ENCODE measurements around the gene TPRG1L.

Gene TPRG1L

DNA sequence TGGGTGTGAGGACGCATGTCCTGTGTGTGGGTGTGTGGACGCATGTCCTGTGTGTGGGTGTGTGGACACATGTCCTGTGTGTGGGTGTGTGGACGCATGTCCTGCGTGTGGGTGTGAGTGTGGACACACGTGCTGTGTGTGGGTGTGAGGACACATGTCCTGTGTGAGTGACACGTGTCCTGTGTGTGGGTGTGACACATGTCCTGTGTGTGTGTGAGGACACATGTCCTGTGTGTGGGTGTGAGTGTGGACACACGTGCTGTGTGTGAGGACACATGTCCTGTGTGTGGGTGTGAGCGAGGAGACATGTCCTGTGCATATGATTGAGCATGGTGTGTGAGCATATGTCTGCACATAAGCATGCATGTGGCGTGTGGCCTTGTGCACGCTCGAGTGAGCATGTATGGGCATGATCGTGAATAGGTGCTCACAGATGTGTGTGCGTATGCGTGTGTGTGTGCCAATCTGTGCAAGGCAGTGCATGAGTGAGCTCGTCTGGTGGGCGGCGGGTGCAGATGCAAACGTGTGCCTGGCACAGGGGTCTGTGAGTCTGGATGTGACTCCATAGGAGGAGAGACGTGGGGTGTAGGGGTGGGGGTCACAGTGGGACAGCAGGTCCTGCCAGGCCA lies 38.8 kb upstream of the TPRG1L start:
- TF ChIP-seq ELF4 (IDR thresholded peaks at IDR 0.05) = no peak
- TF ChIP-seq FOXK2 (IDR thresholded peaks at IDR 0.05) = no peak
- ChIA-PET POLR2A (no interaction called here), CTCF (no interaction called here)
- no peak for DNase-seq (ENCODE audit: extremely low spot score)

DNA sequence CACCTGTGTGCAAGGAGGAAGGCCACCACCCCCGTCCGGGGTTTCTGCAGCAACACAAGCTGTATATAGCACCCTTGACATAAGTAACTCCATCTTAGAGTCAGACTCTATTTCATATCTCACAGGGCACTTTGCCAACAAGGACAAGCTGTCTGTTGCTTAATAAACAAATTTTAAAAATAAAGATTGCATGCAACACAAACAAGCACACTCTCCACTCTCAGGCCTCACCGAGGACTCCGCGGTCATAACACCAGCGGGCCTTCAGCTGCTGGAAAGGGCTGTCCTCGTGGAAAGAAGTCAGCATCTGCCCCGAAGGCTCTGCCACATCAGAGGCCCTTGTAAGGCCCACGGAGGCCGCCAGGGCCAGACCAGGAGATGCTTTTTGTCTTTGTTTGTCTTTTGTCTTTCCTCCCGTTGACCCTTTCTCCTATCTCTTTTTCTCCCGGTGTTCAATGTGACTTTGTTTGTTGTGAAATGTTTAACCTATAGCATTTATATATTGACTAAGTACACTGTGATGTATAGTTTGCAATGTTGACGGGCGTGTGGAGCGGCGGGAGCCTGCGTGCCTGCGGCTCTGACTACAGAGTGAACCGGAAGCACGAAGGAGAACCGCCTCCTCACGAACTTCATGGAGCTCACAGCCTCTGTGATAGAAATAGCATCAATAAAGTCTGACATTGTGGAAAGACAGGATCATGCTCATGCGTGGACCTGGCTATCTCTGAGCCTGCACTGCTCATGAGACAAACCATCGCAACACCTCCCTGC lies 37.6 kb upstream of the TPRG1L start:
- TF ChIP-seq SUZ12 (IDR thresholded peaks at IDR 0.05) (no peak), ZNF384 (IDR thresholded peaks at IDR 0.05) (no peak), FOXK2 (IDR thresholded peaks at IDR 0.05) (no peak), TARDBP (IDR thresholded peaks at IDR 0.05) (no peak), FOXA1 (IDR thresholded peaks at IDR 0.05) (no peak)
- TF ChIP-seq, protein P1, sequence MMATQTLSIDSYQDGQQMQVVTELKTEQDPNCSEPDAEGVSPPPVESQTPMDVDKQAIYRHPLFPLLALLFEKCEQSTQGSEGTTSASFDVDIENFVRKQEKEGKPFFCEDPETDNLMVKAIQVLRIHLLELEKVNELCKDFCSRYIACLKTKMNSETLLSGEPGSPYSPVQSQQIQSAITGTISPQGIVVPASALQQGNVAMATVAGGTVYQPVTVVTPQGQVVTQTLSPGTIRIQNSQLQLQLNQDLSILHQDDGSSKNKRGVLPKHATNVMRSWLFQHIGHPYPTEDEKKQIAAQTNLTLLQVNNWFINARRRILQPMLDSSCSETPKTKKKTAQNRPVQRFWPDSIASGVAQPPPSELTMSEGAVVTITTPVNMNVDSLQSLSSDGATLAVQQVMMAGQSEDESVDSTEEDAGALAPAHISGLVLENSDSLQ (IDR thresholded peaks at IDR 0.05) = no peak
- CTCF ChIA-PET = interaction anchor here (1.1 to 1.2 kb wide), 2 partner anchors 27 to 32 kb away, joined by 4 to 5 read pairs; no protein-coding TSS in a partner anchor
- no peak for DNase-seq (ENCODE audit: extremely low spot score)
- POLR2A ChIA-PET = no interaction called here

DNA sequence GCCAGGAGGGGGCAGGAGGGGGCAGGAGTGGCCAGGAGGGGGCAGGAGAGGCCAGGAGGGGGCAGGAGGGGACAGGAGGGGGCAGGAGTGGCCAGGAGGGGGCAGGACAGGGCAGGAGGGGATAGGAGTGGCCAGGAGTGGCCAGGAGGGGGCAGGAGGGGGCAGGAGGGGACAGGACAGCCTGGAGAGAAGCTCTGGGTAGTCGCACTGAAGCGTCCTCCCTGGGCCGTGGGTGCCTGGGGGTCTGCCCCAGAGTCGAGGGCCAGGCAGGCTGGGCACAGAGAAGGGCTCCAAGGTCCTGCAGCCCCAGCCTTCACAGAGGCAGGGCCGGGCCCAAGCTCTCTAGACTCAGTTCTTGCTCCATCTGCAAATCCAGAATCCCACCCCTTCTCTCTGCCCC lies 36.4 kb upstream of the TPRG1L start:
- POLR2A ChIA-PET = no interaction called here
- DNase-seq (ENCODE audit: extremely low spot score) = no peak
- CTCF ChIA-PET = interaction anchor here (0.5 kb wide), 1 partner anchor 13 kb away, joined by 3 read pairs; no protein-coding TSS in a partner anchor
- TF ChIP-seq L3MBTL2 (conservative IDR thresholded peaks at IDR 0.05) = no peak
- no peak for TF ChIP-seq NFRKB (IDR thresholded peaks at IDR 0.05)
- no peak for TF ChIP-seq ELF4 (IDR thresholded peaks at IDR 0.05)
- TF ChIP-seq FOXA1 (IDR thresholded peaks at IDR 0.05) = no peak
- TF ChIP-seq FOXM1 (IDR thresholded peaks at IDR 0.05; ENCODE audit: borderline replicate concordance) = no peak
- no peak for TF ChIP-seq TARDBP (IDR thresholded peaks at IDR 0.05)
- TF ChIP-seq CTBP1 (IDR thresholded peaks at IDR 0.05; ENCODE audit: borderline replicate concordance) = no peak
- no peak for TF ChIP-seq ARNT (IDR thresholded peaks at IDR 0.05)
- no peak for TF ChIP-seq ZNF384 (IDR thresholded peaks at IDR 0.05)
- TF ChIP-seq BHLHE40 (IDR thresholded peaks at IDR 0.05; ENCODE audit: borderline replicate concordance) = no peak
- TF ChIP-seq SUZ12 (IDR thresholded peaks at IDR 0.05) = no peak
- TF ChIP-seq HDGF (IDR thresholded peaks at IDR 0.05; ENCODE audit: borderline replicate concordance) = no peak
- TF ChIP-seq, protein P1 (IDR thresholded peaks at IDR 0.05) = no peak
- no peak for TF ChIP-seq FOXK2 (IDR thresholded peaks at IDR 0.05)
- no peak for TF ChIP-seq SP1 (IDR thresholded peaks at IDR 0.05)
- no peak for TF ChIP-seq LEF1 (IDR thresholded peaks at IDR 0.05; ENCODE audit: borderline replicate concordance)

DNA sequence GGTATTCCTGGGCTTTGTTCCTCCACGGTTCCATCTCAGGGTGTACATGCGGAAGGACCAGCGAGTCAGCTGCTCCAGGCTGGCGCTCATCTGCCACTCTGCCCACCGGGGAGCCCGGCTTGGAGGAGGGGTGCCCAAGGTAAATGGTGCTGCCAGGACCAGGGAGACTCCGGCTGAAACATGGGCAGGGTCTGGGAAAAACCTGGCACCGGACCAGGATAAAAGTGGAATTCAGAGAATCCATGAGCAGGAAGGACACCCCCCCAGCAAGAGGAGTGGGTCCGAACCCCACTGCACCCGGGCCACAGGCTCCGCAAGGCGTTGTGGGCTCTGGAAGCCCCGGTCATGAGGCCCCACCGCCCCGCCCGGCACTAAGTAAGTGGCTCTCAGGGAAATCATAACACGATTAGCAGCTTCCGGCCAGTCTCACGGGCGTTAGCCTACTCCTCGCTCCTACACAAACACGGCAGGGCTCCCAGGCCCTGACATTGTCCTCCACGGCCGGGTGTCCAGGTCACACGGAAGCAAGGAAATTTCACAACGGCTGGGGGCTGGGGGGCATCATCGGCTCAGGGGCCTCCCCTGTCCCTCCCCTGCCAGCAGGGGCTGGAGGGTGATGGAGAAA lies 34.6 kb upstream of the TPRG1L start:
- POLR2A ChIA-PET = no interaction called here
- DNase-seq (ENCODE audit: extremely low spot score) = no peak
- TF ChIP-seq NFRKB (IDR thresholded peaks at IDR 0.05) (no peak), ARNT (IDR thresholded peaks at IDR 0.05) (no peak), FOXK2 (IDR thresholded peaks at IDR 0.05) (no peak), CTBP1 (IDR thresholded peaks at IDR 0.05; ENCODE audit: borderline replicate concordance) (no peak), BHLHE40 (IDR thresholded peaks at IDR 0.05; ENCODE audit: borderline replicate concordance) (no peak), TARDBP (IDR thresholded peaks at IDR 0.05) (no peak), FOXM1 (IDR thresholded peaks at IDR 0.05; ENCODE audit: borderline replicate concordance) (no peak), HDGF (IDR thresholded peaks at IDR 0.05; ENCODE audit: borderline replicate concordance) (no peak), ZNF384 (IDR thresholded peaks at IDR 0.05) (no peak), SP1 (IDR thresholded peaks at IDR 0.05) (no peak), LEF1 (IDR thresholded peaks at IDR 0.05; ENCODE audit: borderline replicate concordance) (no peak), FOXA1 (IDR thresholded peaks at IDR 0.05) (no peak)
- TF ChIP-seq, protein P1 (IDR thresholded peaks at IDR 0.05) = no peak

DNA sequence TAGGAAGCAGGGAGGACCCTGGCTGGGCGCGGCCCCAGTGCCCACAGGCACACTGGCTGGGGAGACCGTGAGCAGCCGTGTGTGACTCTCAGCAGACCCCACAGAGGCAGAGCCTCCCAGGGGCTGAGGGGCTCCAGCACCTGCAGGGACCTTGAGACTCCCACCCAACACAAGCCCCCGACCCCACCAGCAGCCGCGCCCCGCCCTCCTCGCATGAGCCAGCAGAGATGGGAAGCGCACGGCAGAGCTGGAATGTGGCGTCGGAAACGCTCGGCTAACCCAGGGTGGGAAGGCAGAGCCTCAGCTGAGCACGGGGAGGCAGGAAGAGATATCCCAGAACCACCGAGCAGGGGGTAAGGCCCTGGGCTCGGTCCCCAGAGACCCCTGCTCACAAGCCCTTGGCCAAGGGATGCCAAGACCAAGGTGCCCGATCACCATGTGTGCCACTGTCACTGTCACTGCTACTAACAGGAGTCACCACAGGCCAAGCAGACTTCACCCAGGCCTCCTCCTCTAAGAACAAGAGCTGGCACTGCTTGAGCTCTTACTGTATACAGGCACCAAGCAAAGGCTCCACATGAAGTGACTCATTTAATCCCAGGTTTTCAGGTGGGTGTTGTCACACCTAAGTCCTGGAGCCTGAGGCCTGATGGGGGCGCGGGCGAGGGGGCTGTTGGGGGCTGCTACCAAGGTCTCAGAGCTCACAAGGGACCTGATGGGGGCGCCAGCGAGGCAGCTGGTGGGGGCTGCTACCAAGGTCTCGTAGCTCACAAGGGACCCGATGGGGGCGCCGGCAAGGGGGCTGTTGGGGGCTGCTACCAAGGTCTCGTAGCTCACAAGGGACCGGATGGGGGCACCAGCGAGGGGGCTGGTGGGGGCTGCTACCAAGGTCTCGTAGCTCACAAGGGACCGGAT lies 33.6 kb upstream of the TPRG1L start:
- ChIA-PET CTCF (interaction anchor here (0.8 to 1.0 kb wide), 3 partner anchors 24 to 28 kb away, joined by 3 to 6 read pairs (median 3); no protein-coding TSS in a partner anchor), POLR2A (no interaction called here)
- no peak for TF ChIP-seq HDGF (IDR thresholded peaks at IDR 0.05; ENCODE audit: borderline replicate concordance)
- TF ChIP-seq CTBP1 (IDR thresholded peaks at IDR 0.05; ENCODE audit: borderline replicate concordance) = no peak
- TF ChIP-seq BHLHE40 (IDR thresholded peaks at IDR 0.05; ENCODE audit: borderline replicate concordance) = no peak
- no peak for TF ChIP-seq NFRKB (IDR thresholded peaks at IDR 0.05)
- no peak for TF ChIP-seq ZNF384 (IDR thresholded peaks at IDR 0.05)
- TF ChIP-seq, protein P1 (IDR thresholded peaks at IDR 0.05) = no peak
- no peak for TF ChIP-seq FOXK2 (IDR thresholded peaks at IDR 0.05)
- TF ChIP-seq SP1 (IDR thresholded peaks at IDR 0.05) = no peak
- TF ChIP-seq L3MBTL2 (conservative IDR thresholded peaks at IDR 0.05) = no peak
- TF ChIP-seq FOXM1 (IDR thresholded peaks at IDR 0.05; ENCODE audit: borderline replicate concordance) = no peak
- TF ChIP-seq ELF4 (IDR thresholded peaks at IDR 0.05) = no peak
- TF ChIP-seq FOXA1 (IDR thresholded peaks at IDR 0.05) = no peak
- no peak for TF ChIP-seq ARNT (IDR thresholded peaks at IDR 0.05)
- DNase-seq (ENCODE audit: extremely low spot score) = no peak

More for the DNA sequence above, 34.6 kb upstream of the TPRG1L start:
- CTCF ChIA-PET = interaction anchor here (1.0 kb wide), 1 partner anchor 25 kb away, joined by 3 read pairs; no protein-coding TSS in a partner anchor

All from HEK293T (cell line).